ENCODE results near the gene CNTNAP2.

Gene CNTNAP2

GRCh38 chr7:148135997-148136396, 2019.4 kb downstream of the CNTNAP2 start:
- DNase-seq (ENCODE audit: insufficient read length, low spot score) = no peak
- no peak for FAIRE-seq

DNA sequence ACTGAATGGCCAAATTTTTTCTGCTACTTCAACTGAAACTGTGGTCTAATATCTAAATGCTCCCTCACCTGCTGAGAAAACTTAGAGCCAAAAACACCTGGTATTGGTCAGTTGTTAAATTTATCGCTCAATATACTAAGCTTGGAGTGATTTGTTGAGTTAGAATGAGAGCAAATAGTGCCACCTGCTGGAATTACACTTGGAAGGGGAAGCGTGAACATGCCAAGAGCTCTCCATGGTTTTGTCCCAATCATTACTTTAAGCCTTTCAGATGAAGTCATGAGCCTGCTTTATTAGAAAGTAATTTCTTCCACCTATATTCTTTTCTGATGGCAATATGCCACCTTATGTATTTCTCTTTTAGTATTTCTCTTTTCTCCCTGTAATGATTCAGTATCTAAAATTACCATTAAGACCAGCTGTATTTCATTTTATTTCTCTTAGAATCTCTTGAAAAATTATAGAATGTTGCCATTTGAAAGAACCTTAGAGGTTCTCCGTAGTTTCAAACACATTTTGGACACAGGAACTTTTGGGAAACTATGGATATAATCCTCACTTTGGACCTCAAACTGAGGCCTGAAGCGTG, 2026.2 kb downstream of the CNTNAP2 start:
- DNase-seq (ENCODE audit: insufficient read length, low spot score) (peak; percentile 4), FAIRE-seq (peak; percentile 78)

DNA sequence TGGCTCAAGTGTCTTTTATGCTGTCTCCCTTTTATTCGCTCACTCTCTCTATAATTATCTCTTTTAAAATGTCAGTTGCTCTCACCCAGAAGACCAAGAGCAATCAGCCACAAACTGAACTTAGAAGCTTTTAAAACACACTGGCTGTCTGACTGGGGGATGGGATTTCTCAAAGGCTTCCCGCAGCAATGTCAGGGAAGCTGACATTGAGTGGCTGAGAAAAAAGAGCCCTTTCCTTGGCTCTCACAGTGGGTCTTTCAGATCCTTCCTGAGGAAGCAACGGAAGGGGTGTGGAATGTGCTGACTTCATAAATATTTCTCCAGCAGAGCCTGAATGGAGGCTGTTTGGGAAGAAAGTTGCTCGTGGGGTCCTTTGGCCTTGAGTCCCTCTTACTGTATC, 2028.2 kb downstream of the CNTNAP2 start:
- no peak for DNase-seq (ENCODE audit: insufficient read length, low spot score)
- FAIRE-seq = no peak

DNA sequence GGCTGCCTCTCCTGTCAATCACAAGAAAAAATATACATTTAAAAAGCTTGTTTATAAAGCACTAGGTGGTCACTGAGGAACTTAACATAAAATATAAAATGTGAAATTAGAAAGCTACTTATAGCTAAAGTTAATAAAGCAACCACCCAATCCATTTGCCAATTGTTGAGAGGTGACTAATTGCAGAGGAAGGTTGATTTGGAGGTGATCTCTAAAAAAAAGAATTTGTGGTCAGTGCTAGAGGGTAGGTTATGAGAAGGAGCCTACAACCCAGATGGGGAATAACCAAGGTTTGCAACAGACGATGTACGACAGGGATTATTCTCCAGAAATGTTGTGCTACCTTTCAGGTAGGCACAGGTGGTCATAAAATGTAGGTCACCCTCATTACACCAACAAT, 2029.7 kb downstream of the CNTNAP2 start:
- DNase-seq (ENCODE audit: insufficient read length, low spot score) (no peak), FAIRE-seq (no peak)

- FAIRE-seq (no peak), DNase-seq (ENCODE audit: insufficient read length, low spot score) (no peak)
Observed at GRCh38 chr7:148147438-148147837, 2030.8 kb downstream of the CNTNAP2 start.

DNA sequence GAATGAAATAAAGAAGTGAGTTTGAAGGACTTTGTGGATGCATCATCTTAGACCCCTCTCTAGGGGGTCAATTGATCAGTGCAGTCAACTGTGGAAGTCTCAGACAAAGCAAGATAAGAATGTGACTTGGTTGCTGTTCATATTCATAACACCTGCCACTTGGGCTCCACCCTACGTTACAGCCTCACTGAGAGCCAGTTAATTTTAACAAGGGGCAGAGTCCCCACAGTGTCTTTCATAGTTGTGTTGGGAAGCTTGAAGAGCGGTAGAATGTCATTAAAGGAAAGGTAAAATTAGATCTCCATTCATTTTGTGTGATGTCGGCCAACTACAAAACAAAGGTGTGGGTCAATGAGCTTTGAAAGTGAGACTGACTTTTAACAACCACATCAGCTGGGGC, 2031.9 kb downstream of the CNTNAP2 start:
- no peak for FAIRE-seq
- DNase-seq (ENCODE audit: insufficient read length, low spot score) = no peak

DNA sequence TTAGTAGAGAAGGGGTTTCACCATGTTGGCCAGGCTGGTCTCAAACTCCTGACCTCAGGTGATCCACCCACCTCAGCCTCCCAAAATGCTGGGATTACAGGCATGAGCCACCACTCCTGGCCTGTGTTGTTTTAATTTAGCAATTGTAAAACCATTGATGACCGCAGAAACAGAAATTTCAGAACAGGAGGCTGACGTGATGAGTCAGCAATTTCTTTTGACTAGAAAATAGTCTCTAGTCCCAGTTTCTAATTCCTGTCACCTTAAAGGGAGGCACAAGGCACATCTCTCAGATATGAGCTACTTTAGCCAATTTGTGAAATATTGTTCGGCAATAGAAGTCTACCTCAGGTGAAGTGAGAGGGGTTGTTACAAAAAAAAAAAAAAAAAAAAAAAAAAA, 2033.1 kb downstream of the CNTNAP2 start:
- FAIRE-seq = no peak
- no peak for DNase-seq (ENCODE audit: insufficient read length, low spot score)

- no peak for DNase-seq (ENCODE audit: insufficient read length, low spot score)
- no peak for FAIRE-seq
Observed at GRCh38 chr7:148151778-148152177, 2035.2 kb downstream of the CNTNAP2 start.

- FAIRE-seq = no peak
- no peak for DNase-seq (ENCODE audit: insufficient read length, low spot score)
Observed at GRCh38 chr7:148153616-148154284, 2037.1 kb downstream of the CNTNAP2 start.

DNA sequence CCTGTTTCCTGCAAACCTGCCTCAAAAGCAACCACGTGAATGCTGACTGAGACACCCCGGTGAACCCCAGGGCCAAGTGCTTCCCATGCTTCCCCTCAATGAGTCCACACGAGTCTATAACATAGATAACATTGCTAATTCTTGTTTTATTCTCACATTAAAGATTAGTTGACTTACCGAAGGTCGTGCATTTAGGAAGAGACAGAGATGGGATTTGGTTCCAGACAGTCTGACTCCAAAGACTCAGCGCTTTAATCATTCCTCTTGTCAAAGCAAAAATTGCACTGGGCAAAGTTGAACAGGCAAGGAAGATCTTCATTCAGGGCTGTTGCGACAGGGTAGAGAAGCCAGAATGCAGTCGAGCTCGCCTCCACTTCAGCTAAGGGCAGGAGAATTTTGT, 2038.4 kb downstream of the CNTNAP2 start:
- FAIRE-seq (no peak), DNase-seq (ENCODE audit: insufficient read length, low spot score) (no peak)

DNA sequence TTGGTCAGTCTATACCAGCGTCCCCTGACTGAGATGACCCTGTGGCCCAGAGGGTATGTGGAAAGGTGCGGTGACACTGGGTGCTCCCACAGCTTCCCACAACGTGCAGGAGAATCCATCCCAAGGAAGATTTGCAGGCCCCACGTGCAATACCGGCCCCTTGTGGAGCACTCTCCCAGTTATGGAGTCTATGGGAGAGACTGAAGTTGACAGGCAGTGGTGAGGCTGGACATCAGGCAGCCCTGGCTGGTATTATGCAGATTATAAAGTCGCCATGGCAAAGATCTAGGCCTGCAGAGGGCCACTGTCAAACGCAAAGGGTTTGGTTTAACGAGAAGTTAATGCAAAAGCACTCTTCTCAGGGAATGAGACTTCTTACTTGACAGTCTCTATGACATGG, 2039.2 kb downstream of the CNTNAP2 start:
- no peak for DNase-seq (ENCODE audit: insufficient read length, low spot score)
- FAIRE-seq = no peak

DNA sequence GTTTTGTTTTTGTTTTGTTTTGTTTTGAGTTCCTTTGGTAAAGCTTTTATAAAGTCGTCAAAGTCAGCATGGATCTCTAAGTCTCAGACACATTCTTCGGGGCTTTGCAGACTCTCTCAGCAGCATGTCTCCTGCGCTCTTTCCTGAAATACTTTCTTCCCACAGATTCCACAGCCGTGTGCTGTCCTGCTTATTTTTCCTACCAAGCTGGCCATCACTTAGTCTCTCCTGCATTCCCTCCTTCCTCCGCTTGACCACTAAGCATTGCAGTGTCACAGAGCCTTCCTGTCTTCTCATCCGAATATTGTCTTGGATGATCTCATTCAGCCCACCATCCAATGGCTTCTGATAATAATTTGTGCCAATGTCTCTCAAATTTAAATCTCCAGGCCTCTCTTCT, 2039.6 kb downstream of the CNTNAP2 start:
- no peak for FAIRE-seq

DNA sequence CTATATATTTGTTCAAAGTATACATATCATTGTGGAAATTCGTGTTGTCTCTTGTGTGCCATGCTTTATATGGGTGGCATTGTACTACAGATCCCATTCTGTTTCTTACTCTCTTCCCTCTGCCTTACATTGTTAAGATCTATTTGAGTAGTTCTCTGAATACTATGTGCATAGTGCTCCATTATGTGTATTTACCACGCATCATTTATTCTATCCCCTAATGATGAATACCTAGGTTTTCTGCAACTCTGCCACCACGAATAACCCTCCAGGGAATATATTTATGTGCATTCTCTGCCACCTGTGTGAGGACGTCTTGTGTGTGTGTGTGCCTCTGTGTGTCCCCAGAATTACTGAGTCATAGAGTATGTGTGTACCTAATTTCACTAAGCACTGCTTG, 2042.7 kb downstream of the CNTNAP2 start:
- FAIRE-seq (no peak), DNase-seq (ENCODE audit: insufficient read length, low spot score) (no peak)

More for the DNA sequence above, 2039.6 kb downstream of the CNTNAP2 start:
- DNase-seq (ENCODE audit: insufficient read length, low spot score) = no peak

GRCh38 chr7:148161776-148162175, 2045.2 kb downstream of the CNTNAP2 start:
- no peak for DNase-seq (ENCODE audit: insufficient read length, low spot score)
- FAIRE-seq = no peak

GRCh38 chr7:148162808-148163207, 2046.2 kb downstream of the CNTNAP2 start:
- DNase-seq (ENCODE audit: insufficient read length, low spot score) = no peak
- no peak for FAIRE-seq

DNA sequence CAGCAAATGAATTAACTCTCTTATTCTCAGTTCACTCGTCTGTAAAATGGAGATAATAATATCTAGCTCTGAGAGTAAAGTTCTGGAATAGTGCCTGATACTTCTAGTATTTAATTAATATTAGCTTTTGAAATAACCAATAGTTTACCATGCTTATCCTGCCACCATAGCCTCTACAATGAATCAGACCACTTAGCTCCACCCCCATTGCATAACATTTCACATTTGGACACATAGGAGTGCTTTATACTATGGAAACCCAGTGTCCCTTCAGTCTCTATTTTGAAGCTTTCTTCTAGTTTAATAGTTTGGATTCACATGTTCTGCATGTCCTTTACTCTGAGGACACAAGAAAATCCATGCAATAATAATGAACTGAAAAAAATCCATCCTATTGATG, 2046.6 kb downstream of the CNTNAP2 start:
- no peak for FAIRE-seq

GRCh38 chr7:148172920-148173319, 2056.3 kb downstream of the CNTNAP2 start:
- no peak for FAIRE-seq
- DNase-seq (ENCODE audit: insufficient read length, low spot score) = no peak

More for the DNA sequence above, 2046.6 kb downstream of the CNTNAP2 start:
- no peak for DNase-seq (ENCODE audit: insufficient read length, low spot score)

DNA sequence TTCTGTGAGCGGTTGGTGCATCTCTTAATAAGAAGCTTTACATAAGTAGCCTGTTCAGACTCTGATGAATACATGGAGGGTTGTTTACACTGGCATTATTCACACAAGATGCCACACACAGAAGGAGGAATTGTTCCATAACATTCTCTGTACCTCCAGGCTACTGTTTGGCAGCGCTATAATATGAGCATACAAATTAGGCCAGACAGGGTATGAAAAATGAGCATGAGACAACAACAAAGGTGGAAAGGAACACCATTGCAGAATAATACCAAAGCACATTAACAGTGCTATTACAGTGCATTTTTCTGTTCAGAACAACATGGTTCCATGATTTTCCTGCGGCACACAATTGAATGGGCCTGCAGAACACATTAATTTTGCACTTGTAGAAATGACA, 2056.8 kb downstream of the CNTNAP2 start:
- FAIRE-seq = no peak
- no peak for DNase-seq (ENCODE audit: insufficient read length, low spot score)

- FAIRE-seq = no peak
- no peak for DNase-seq (ENCODE audit: insufficient read length, low spot score)
Observed at GRCh38 chr7:148174376-148174775, 2057.8 kb downstream of the CNTNAP2 start.

- FAIRE-seq (no peak), DNase-seq (ENCODE audit: insufficient read length, low spot score) (no peak)
Observed at GRCh38 chr7:148175512-148175911, 2058.9 kb downstream of the CNTNAP2 start.

- FAIRE-seq = no peak
- no peak for DNase-seq (ENCODE audit: insufficient read length, low spot score)
Observed at GRCh38 chr7:148177972-148178371, 2061.4 kb downstream of the CNTNAP2 start.

DNA sequence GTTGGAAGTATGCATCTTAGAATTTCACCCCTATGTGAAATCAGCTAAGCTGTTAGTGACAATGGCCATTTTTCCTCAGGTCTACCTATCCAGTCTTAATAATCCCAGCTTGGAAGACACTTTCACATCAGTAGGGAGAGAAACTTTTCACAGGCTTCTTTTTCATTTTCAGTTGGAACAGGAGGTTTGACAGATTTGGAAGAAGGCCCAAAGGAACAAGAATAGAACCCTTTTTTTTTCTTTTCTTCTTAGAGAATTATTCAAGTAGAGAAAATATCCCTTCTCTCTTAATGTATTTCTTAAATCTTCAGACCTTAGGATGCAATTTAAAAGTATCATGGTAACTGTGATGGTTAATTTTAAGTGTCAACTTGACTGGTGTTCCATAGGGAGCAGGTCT, 2063.5 kb downstream of the CNTNAP2 start:
- no peak for FAIRE-seq
- no peak for DNase-seq (ENCODE audit: insufficient read length, low spot score)

DNA sequence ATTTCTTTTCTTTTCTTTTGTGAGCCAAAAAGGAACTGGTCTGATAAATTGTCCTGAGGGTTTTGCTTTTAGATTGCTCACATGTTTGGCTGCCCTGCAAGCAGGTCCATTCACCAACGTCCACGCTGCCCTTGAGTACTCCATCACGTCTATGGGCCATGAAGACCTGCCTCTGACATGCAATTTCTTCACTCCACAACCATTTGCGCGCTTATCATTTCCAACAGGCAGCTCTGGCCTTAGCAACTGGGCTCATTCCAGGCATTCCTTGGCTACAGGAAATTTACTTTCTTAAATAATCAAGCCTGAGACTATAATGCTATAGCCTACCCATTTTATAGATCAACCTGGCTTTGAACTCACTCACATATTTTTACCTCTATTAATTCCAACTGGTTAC, 2065.7 kb downstream of the CNTNAP2 start:
- no peak for DNase-seq (ENCODE audit: insufficient read length, low spot score)
- FAIRE-seq = no peak

All from GM19239 (cell line).